ELF-1 (cell line): ENCODE data around the gene TRIP12.
"Not testable (repeated sequence)": the region's sequence is repeated elsewhere in the genome, so short reads cannot be mapped to it uniquely, and the experiment has no call there.

Experiments used
- DNase-seq: peaks from one replicate; pipeline ENCODE4 v3.0.0-alpha.2; 2016; ENCODE audit warnings: low read depth, low spot score

Gene TRIP12

GRCh38 chr2:229831805-229832509 lies 89.9 kb downstream of the TRIP12 start:
- DNase-seq: no peak

GRCh38 chr2:229825476-229825875 lies 96.3 kb downstream of the TRIP12 start:
- no peak for DNase-seq

- DNase-seq: no peak
Measured at GRCh38 chr2:229821316-229821715, 100.5 kb downstream of the TRIP12 start.

GRCh38 chr2:229818230-229818629 lies 103.6 kb downstream of the TRIP12 start:
- no peak for DNase-seq

- no peak for DNase-seq
Measured at GRCh38 chr2:229815858-229816257, 106.0 kb downstream of the TRIP12 start.

GRCh38 chr2:229815342-229815741 lies 106.5 kb downstream of the TRIP12 start:
- DNase-seq: no peak

- no peak for DNase-seq
Measured at GRCh38 chr2:229810786-229811185, 111.0 kb downstream of the TRIP12 start.

- DNase-seq: no peak
Measured at GRCh38 chr2:229805559-229805958, 116.2 kb downstream of the TRIP12 start.

- no peak for DNase-seq
Measured at GRCh38 chr2:229802785-229803184, 119.0 kb downstream of the TRIP12 start.

GRCh38 chr2:229800997-229801754 lies 120.6 kb downstream of the TRIP12 start:
- peak; percentile 32 for DNase-seq

GRCh38 chr2:229798446-229799155 lies 123.2 kb downstream of the TRIP12 start:
- DNase-seq: no peak

- no peak for DNase-seq
Measured at GRCh38 chr2:229795058-229795457, 126.8 kb downstream of the TRIP12 start.

- DNase-seq: no peak
Measured at GRCh38 chr2:229794636-229795035, 127.2 kb downstream of the TRIP12 start.

GRCh38 chr2:229786289-229786688 lies 135.5 kb downstream of the TRIP12 start:
- DNase-seq: not testable (repeated sequence)

- no peak for DNase-seq
Measured at GRCh38 chr2:229784791-229785190, 137.0 kb downstream of the TRIP12 start.

GRCh38 chr2:229783108-229783721 lies 138.6 kb downstream of the TRIP12 start:
- no peak for DNase-seq

- peak; percentile 40 for DNase-seq
Measured at GRCh38 chr2:229780856-229781773, 140.7 kb downstream of the TRIP12 start.

- no peak for DNase-seq
Measured at GRCh38 chr2:229779650-229780049, 142.2 kb downstream of the TRIP12 start.

GRCh38 chr2:229777716-229778115 lies 144.1 kb downstream of the TRIP12 start:
- DNase-seq: no peak

- DNase-seq: no peak
Measured at GRCh38 chr2:229775614-229776313, 146.0 kb downstream of the TRIP12 start.
